HEK293 (cell line): ENCODE measurements around the gene CAGE1.
"Not testable (repeated sequence)": the region's sequence is repeated elsewhere in the genome, so short reads cannot be mapped to it uniquely, and the experiment has no call there.

Experiments
- CTCF ChIA-PET: fragments of 350-600 bp; formaldehyde crosslinking; extraction: SDS; loops from one replicate; lab custom pipeline; 2021; ENCODE audit warnings: antibody characterized with exemption; lab: Yijun Ruan, JAX
- POLR2A ChIA-PET: fragments of 300-600 bp; formaldehyde crosslinking; extraction: SDS; loops from one replicate; lab custom pipeline; 2020; ENCODE audit warnings: antibody characterized with exemption, inconsistent platforms; lab: Yijun Ruan, JAX
- H3K27ac ChIP-seq: fragments of 200-500 bp; sonication (Bioruptor generic); 2 replicates; pipeline ENCODE4 v1.5.1; 2014; ENCODE audit warnings: low read depth, low read length, control low read depth, inconsistent platforms; ENCODE audit errors: extremely low read depth
- H3K36me3 ChIP-seq, 2 experiments: fragments of 200-500 bp in 1 of 2; sonication (Bioruptor generic) in 1 of 2; 1 replicate in 1 of 2; 2 replicates in 1 of 2; pipeline ENCODE4 v1.5.1; 2014 to 2017; ENCODE audit warnings: inconsistent platforms in 2 of 2, low read length in 2 of 2; ENCODE audit not compliant: control insufficient read depth in 2 of 2, insufficient read depth in 1 of 2
- H3K4me1 ChIP-seq: fragments of 200-500 bp; sonication (Bioruptor generic); 2 replicates; pipeline ENCODE4 v1.5.1; 2014; ENCODE audit warnings: mild to moderate bottlenecking, low read length, inconsistent platforms; ENCODE audit not compliant: control insufficient read depth, insufficient read depth
- H3K4me3 ChIP-seq: 2 replicates; pipeline ENCODE4 v1.5.1; 2011; ENCODE audit warnings: low read depth, mild to moderate bottlenecking, control low read depth, low read length, moderate library complexity
- H3K9me3 ChIP-seq: fragments of 200-500 bp; sonication (Bioruptor generic); 2 replicates; pipeline ENCODE4 v1.5.1; 2014; ENCODE audit warnings: low read depth, low read length, inconsistent platforms; ENCODE audit not compliant: control insufficient read depth, insufficient read depth
- BCL6B ChIP-seq: fragments of 450-650 bp; formaldehyde crosslinking; IDR thresholded peaks from 2 replicates; pipeline ENCODE4 v1.5.1; 2017; ENCODE audit warnings: missing biosample characterization, missing genetic modification characterization
- EGR2 ChIP-seq: fragments of 450-650 bp; formaldehyde crosslinking; IDR thresholded peaks from 2 replicates; pipeline ENCODE4 v1.5.1; 2016; ENCODE audit warnings: low read depth, missing biosample characterization, missing genetic modification characterization
- FEZF1 ChIP-seq: fragments of 450-650 bp; formaldehyde crosslinking; IDR thresholded peaks from 2 replicates; pipeline ENCODE4 v1.5.1; 2016; ENCODE audit warnings: missing biosample characterization, missing genetic modification characterization
- GLIS1 ChIP-seq: fragments of 450-650 bp; formaldehyde crosslinking; IDR thresholded peaks from 2 replicates; pipeline ENCODE4 v1.5.1; 2016; ENCODE audit warnings: missing biosample characterization, missing genetic modification characterization
- PRDM1 ChIP-seq: fragments of 450-650 bp; formaldehyde crosslinking; IDR thresholded peaks from 2 replicates; pipeline ENCODE4; 2016; ENCODE audit warnings: missing biosample characterization, missing genetic modification characterization
- SETDB1 ChIP-seq: IDR thresholded peaks from one replicate; pipeline ENCODE4 v1.6.1; 2017; ENCODE audit warnings: mild to moderate bottlenecking, low read length, moderate library complexity, mixed read lengths; ENCODE audit not compliant: insufficient read length
- ZFHX2 ChIP-seq: fragments of 450-650 bp; formaldehyde crosslinking; conservative IDR thresholded peaks from 2 replicates; pipeline ENCODE4 v1.5.1; 2016; ENCODE audit warnings: missing biosample characterization, missing genetic modification characterization
- ZIC2 ChIP-seq: fragments of 450-650 bp; formaldehyde crosslinking; IDR thresholded peaks from 2 replicates; pipeline ENCODE4 v1.5.1; 2016; ENCODE audit warnings: missing biosample characterization, missing genetic modification characterization
- ZNF311 ChIP-seq: fragments of 450-650 bp; formaldehyde crosslinking; IDR thresholded peaks from 2 replicates; pipeline ENCODE4 v1.5.1; 2017; ENCODE audit warnings: missing biosample characterization, missing genetic modification characterization, borderline replicate concordance
- ZNF398 ChIP-seq: fragments of 450-650 bp; formaldehyde crosslinking; IDR thresholded peaks from 2 replicates; pipeline ENCODE4 v1.5.1; 2017; ENCODE audit warnings: missing biosample characterization, missing genetic modification characterization
- ZNF660 ChIP-seq: fragments of 450-650 bp; IDR thresholded peaks from 2 replicates; pipeline ENCODE4 v1.5.1; 2018; ENCODE audit warnings: missing biosample characterization, mild to moderate bottlenecking, missing genetic modification characterization
- ZNF664 ChIP-seq: fragments of 450-650 bp; formaldehyde crosslinking; IDR thresholded peaks from 2 replicates; pipeline ENCODE4 v1.5.1; 2016; ENCODE audit warnings: missing biosample characterization, missing genetic modification characterization
- TF ChIP-seq, protein P1 (sequence below): sonication (generic); formaldehyde crosslinking; IDR thresholded peaks from 2 replicates; pipeline ENCODE4 v1.8.1; 2022; ENCODE audit warnings: mild to moderate bottlenecking, moderate library complexity, missing genetic modification reagents
- TF ChIP-seq, protein P2 (sequence below): fragments of 450-650 bp; formaldehyde crosslinking; IDR thresholded peaks from 2 replicates; pipeline ENCODE4 v1.5.1; 2016; ENCODE audit warnings: missing biosample characterization, missing genetic modification characterization
- TF ChIP-seq, protein P3 (sequence below): fragments of 450-650 bp; formaldehyde crosslinking; IDR thresholded peaks from 2 replicates; pipeline ENCODE4 v1.5.1; 2016; ENCODE audit warnings: missing biosample characterization, missing genetic modification characterization

Gene CAGE1

DNA sequence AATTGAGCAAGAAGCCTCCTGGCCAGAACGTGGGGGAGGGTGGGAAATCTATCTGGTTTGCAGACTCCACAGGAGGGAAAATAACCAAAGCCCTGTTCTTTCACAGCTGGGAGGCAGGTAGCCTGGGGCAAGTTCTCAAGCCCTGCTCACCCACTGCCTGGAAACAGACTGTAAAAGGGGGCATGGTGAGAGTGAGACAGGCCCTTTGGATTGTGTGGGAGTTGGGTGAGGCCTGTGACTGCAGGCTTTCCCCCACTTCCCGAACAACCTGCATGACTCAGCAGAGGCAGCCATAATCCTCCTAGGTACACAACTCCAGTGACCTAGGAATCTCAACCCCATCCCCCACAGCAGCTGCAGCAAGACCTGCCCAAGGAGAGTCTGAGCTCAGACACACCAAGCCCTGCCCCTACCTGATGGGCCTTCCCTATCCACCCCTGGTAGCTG lies 42.0 kb downstream of the CAGE1 start:
- CTCF ChIA-PET, result interaction anchor here (0.7 to 1.9 kb wide), 2 partner anchors 8 to 42 kb away, joined by 3 to 6 read pairs; partner anchors contain the start of genes CAGE1 and RIOK1
- POLR2A ChIA-PET, H3K4me1 ChIP-seq, H3K4me3 ChIP-seq, H3K9me3 ChIP-seq, H3K36me3 ChIP-seq: not testable (repeated sequence)
- TF ChIP-seq ZNF398 (peak; percentile 41), FEZF1 (0 out of 2 replicates have a peak, but pooled peaks have one; percentile 20), ZFHX2 (peak; percentile 63), EGR2 (tag by site-specific recombination) (peak; percentile 69; the same call in 1 of the 2 replicates), SETDB1 (peak; percentile 12), GLIS1 (tag by site-specific recombination) (peak; percentile 37; the same call in 1 of the 2 replicates), ZIC2 (tag by site-specific recombination) (peak; percentile 57)
- peak overlapping the region; percentile 68; the same call in 1 of the 2 replicates for H3K27ac ChIP-seq

DNA sequence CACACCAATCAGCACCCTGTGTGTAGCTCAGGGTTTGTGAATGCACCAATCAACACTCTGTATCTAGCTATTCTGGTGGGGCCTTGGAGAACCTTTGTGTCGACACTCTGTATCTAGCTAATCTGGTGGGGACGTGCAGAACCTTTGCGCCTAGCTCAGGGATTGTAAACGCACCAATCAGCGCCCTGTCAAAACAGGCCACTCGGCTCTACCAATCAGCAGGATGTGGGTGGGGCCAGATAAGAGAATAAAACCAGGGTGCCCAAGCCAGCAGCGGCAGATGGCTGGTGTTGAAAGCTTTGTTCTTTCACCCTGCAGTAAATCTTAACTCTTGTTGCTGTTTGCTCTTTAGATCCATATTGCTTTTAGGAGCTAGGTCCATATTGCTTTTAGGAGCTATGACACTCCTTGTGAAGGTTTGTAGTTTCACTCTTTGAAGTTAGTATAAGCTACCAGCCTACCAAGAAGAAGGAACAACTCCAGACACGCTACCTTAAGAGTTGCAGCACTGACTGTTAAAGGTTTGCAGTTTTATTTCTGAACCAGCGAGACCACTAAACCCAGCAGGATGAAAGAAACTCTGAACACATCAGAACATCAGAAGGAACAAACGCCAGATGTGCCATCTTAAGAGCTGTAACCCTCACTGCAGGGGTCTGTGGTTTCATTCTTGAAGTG lies 44.6 kb downstream of the CAGE1 start:
- not testable (repeated sequence) for H3K4me1 ChIP-seq, H3K27ac ChIP-seq, H3K9me3 ChIP-seq, H3K36me3 ChIP-seq, H3K4me3 ChIP-seq
- ChIA-PET POLR2A (interaction anchor here (1.1 to 1.7 kb wide), 2 partner anchors 16 to 45 kb away, joined by 3 to 7 read pairs; partner anchors contain the start of genes CAGE1 and RIOK1), CTCF (interaction anchor here (0.6 to 1.1 kb wide), 3 partner anchors 23 to 731 kb away, joined by 3 read pairs; no protein-coding TSS in a partner anchor)

DNA sequence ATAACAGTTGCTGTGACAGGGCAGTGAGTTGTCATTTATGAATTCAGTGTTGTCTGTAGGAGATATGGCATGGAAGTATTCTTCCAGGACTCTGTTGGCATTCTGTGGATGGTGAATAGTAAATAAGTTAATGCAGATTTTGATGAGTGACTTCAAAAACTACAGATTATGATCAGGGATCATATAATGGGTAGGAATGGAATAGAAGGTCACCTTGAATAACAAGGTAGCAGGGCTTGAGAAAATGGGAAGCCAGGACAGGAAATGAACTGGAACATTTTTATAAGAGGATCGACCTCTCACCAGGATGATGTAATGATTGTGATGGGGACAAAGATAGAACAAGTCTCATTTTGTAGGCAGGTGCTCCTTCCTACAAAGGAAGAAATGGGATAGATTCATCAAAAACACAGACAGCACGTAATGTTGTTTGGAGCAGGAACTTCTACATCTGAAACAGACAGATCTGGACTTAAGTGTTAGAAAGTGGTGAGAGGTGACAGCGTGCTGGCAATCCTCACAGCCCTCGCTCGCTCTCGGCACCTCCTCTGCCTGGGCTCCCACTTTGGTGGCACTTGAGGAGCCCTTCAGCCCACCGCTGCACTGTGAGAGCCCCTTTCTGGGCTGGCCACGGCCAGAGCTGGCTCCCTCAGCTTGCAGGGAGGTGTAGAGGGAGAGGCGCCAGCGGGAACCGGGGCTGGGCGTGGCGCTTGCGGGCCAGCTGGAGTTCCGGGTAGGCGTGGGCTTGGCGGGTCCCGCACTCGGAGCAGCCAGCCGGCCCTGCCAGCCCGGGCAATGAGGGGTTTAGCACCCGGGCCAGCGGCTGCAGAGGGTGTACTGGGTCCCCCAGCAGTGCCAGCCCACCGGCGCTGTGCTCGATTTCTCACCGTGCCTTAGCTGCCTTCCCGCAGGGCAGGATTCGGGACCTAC lies 45.7 kb downstream of the CAGE1 start:
- CTCF ChIA-PET, result interaction anchor here (0.6 to 1.1 kb wide), 2 partner anchors 45 to 272 kb away, joined by 3 to 4 read pairs; no protein-coding TSS in a partner anchor
- Histone ChIP-seq H3K4me1 (peaks cover 3% of the 10 kb centered on the region; the same call in 1 of the 2 replicates), H3K36me3 (no peaks in the 10 kb centered on the region), H3K9me3 (no peaks in the 10 kb centered on the region), H3K27ac (no peak overlapping the region), H3K4me3 (no peak overlapping the region)
- TF ChIP-seq, protein P1, sequence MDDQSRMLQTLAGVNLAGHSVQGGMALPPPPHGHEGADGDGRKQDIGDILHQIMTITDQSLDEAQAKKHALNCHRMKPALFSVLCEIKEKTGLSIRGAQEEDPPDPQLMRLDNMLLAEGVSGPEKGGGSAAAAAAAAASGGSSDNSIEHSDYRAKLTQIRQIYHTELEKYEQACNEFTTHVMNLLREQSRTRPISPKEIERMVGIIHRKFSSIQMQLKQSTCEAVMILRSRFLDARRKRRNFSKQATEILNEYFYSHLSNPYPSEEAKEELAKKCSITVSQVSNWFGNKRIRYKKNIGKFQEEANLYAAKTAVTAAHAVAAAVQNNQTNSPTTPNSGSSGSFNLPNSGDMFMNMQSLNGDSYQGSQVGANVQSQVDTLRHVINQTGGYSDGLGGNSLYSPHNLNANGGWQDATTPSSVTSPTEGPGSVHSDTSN, result no peak
- TF ChIP-seq ZNF664 (tag by site-specific recombination), result peak; percentile 20; the same call in 1 of the 2 replicates
- POLR2A ChIA-PET, result interaction anchor here (1.1 kb wide), 1 partner anchor 15 kb away, joined by 3 read pairs; no protein-coding TSS in a partner anchor

DNA sequence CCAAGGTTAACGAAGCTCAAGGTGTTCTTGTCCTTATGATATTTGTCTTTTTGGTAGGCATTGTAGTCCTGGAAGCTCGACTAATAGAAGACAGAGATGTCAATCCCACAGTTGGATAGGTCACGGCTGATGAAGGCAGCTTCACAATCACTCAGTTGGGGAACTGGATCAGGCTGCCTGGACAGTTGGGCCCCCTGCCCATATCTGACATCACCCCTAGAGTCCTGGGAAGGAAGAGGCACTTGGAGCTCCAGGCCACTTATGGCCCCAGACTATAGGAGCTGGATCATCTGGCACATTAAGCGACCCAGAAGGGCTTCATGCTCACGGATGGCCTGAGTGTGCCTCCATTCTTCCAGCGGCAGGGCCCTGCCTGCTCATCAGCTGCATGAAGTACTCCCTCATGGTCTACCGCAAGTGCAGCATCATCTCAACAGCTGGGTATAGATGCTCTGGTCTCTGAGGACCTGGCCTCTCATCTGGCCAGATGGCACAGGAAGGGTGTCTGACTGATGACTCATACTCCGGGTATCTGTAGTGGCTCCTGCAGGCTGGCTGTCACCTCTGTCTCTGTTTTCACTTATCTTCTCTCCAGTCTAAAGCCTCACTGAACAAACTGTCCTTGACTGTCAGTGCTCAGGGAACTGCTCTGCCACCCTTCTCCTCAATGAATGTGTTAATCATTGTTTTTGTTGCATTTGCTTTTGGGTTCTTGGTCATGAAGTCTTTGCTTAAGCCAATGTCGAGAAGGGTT lies 47.4 kb downstream of the CAGE1 start:
- ChIA-PET POLR2A (interaction anchor here (0.8 to 1.1 kb wide), 2 partner anchors 22 to 29 kb away, joined by 3 read pairs; partner anchors contain the start of gene SSR1), CTCF (interaction anchor here (0.6 kb wide), 1 partner anchor 12 kb away, joined by 3 read pairs; no protein-coding TSS in a partner anchor)
- no peak overlapping the region for H3K27ac ChIP-seq
- H3K9me3 ChIP-seq, result no peaks in the 10 kb centered on the region
- no peaks in the 10 kb centered on the region for H3K36me3 ChIP-seq
- H3K4me1 ChIP-seq, result no peaks in the 10 kb centered on the region
- H3K4me3 ChIP-seq, result no peak overlapping the region
- TF ChIP-seq, protein P2, sequence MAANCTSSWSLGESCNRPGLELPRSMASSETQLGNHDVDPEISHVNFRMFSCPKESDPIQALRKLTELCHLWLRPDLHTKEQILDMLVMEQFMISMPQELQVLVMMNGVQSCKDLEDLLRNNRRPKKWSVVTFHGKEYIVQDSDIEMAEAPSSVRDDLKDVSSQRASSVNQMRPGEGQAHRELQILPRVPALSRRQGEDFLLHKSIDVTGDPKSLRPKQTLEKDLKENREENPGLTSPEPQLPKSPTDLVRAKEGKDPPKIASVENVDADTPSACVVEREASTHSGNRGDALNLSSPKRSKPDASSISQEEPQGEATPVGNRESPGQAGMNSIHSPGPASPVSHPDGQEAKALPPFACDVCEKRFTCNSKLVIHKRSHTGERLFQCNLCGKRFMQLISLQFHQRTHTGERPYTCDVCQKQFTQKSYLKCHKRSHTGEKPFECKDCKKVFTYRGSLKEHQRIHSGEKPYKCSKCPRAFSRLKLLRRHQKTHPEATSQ, result no peak
- TF ChIP-seq ZNF311 (tag by site-specific recombination) (no peak), PRDM1 (peak; percentile 35; the same call in 1 of the 2 replicates), BCL6B (tag by site-specific recombination) (no peak), ZNF660 (tag by site-specific recombination) (no peak)
- TF ChIP-seq, protein P3, sequence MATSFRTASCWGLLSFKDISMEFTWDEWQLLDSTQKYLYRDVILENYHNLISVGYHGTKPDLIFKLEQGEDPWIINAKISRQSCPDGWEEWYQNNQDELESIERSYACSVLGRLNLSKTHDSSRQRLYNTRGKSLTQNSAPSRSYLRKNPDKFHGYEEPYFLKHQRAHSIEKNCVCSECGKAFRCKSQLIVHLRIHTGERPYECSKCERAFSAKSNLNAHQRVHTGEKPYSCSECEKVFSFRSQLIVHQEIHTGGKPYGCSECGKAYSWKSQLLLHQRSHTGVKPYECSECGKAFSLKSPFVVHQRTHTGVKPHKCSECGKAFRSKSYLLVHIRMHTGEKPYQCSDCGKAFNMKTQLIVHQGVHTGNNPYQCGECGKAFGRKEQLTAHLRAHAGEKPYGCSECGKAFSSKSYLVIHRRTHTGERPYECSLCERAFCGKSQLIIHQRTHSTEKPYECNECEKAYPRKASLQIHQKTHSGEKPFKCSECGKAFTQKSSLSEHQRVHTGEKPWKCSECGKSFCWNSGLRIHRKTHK, result no peak
